ENCODE results near the gene SLC7A6OS. TPM values are rescaled to one million over a fixed set of nuclear protein-coding genes. Genes with fewer than 3 reads are reported as not detected.

Gene SLC7A6OS
- total and polyA plus RNA-seq, 10 of the 15 experiments (the other 5 are each of a cell fraction or from before 2014, with no cell fraction given), result 2.9 to 27.4 (median 16.9) TPM

- no peak overlapping the region for H3K4me3 ChIP-seq
- H3K79me2 ChIP-seq (ENCODE audit: control insufficient read depth, insufficient read depth, low read length), result no peaks in the 10 kb centered on the region
- H2AFZ ChIP-seq (ENCODE audit: control insufficient read depth, low read depth, low read length), result no peak overlapping the region
- DNase-seq (ENCODE audit: low read depth, low spot score), result no peak
- no TSS peak for BruUV-seq (replicated peaks)
- H3K4me2 ChIP-seq (ENCODE audit: control insufficient read depth, insufficient read depth), result no peak overlapping the region
- no peak overlapping the region for H3K9ac ChIP-seq (ENCODE audit: control insufficient read depth, insufficient read depth, low read length)
- ATAC-seq, result no peak
- 53% methylated on average over 7 of the region's 7 CpGs for WGBS (ENCODE audit: insufficient coverage, insufficient replicate concordance, low lambda C conversion rate, missing lambda C conversion rate)
- ChIA-PET SMC1A (ENCODE audit: uncharacterized antibody, unreplicated experiment) (interaction anchor here (0.8 to 2.9 kb wide), 5 partner anchors 32 to 76 kb away, joined by 3 to 15 read pairs (median 4); partner anchors contain the start of gene SLC7A6), CTCF (interaction anchor here (1.0 to 21.7 kb wide), 4 partner anchors 29 to 138 kb away, joined by 3 to 747 read pairs (median 3); partner anchors contain the start of gene SLC7A6), RAD21 (ENCODE audit: unreplicated experiment) (interaction anchor here (1.2 to 15.5 kb wide), 3 partner anchors 14 to 91 kb away, joined by 3 to 399 read pairs (median 3); partner anchors contain the start of gene SLC7A6), POLR2A (interaction anchor here (1.0 to 1.1 kb wide), 2 partner anchors 24 to 96 kb away, joined by 3 read pairs; no protein-coding TSS in a partner anchor)
- no peak for TF ChIP-seq SMARCA5 (IDR thresholded peaks at IDR 0.05)
- TF ChIP-seq RUNX3 (IDR thresholded peaks at IDR 0.05; ENCODE audit: low read length), result 0 out of 2 replicates have a peak, but pooled peaks have one; percentile 8
- TF ChIP-seq ETV6 (conservative IDR thresholded peaks at IDR 0.05 in 1 of 2, IDR thresholded peaks at IDR 0.05 in 1 of 2; ENCODE audit: borderline replicate concordance in 1 of 2, low read depth in 1 of 2), result peak in 1 of 2 experiments; percentile 77; a peak in 2 of 4 replicates
- H3K4me1 ChIP-seq (ENCODE audit: control insufficient read depth, insufficient read depth, low read length), result peaks cover 16% of the 10 kb centered on the region
- H3K9me3 ChIP-seq (replicated peaks; ENCODE audit: control insufficient read depth, insufficient read depth, low read length), result no peaks in the 10 kb centered on the region
- H3K27ac ChIP-seq (ENCODE audit: control insufficient read depth, insufficient read depth), result peak overlapping the region; percentile 26
- no peaks in the 10 kb centered on the region for H4K20me1 ChIP-seq (ENCODE audit: control insufficient read depth, insufficient read depth)
- no peaks in the 10 kb centered on the region for H3K27me3 ChIP-seq (replicated peaks in 1 of 2; ENCODE audit: control insufficient read depth in 2 of 2, insufficient read depth in 2 of 2, low read length in 1 of 2)
- in situ Hi-C loops (cut with MboI) (no loop called here), intact Hi-C loops (cut with micrococcal nuclease; ENCODE audit: unreplicated experiment) (no loop called here)
- peaks cover 2 to 26% of the 10 kb centered on the region in 2 experiments; a peak in 3 of 4 replicates for H3K36me3 ChIP-seq (ENCODE audit: control insufficient read depth in 2 of 2, insufficient read depth in 2 of 2, low read length in 1 of 2)
- FAIRE-seq, result no peak
Observed at GRCh38 chr16:68332411-68333121, 21.8 kb upstream of the SLC7A6OS start.

- H3K4me1 ChIP-seq (ENCODE audit: control insufficient read depth, insufficient read depth, low read length), result peaks cover 22% of the 10 kb centered on the region
- no peak overlapping the region for H3K4me3 ChIP-seq
- ChIA-PET POLR2A (interaction anchor here (0.9 to 1.1 kb wide), 3 partner anchors 24 to 95 kb away, joined by 3 read pairs; no protein-coding TSS in a partner anchor), SMC1A (ENCODE audit: uncharacterized antibody, unreplicated experiment) (interaction anchor here (0.6 to 2.9 kb wide), 8 partner anchors 13 to 174 kb away, joined by 3 to 15 read pairs (median 4); partner anchors contain the start of gene SLC7A6), CTCF (interaction anchor here (1.0 to 21.7 kb wide), 6 partner anchors 28 to 139 kb away, joined by 3 to 747 read pairs (median 3); partner anchors contain the start of genes PLA2G15 and SLC7A6), RAD21 (ENCODE audit: unreplicated experiment) (interaction anchor here (1.2 to 15.5 kb wide), 3 partner anchors 13 to 91 kb away, joined by 3 to 399 read pairs (median 3); partner anchors contain the start of gene SLC7A6)
- H3K27me3 ChIP-seq (replicated peaks in 1 of 2; ENCODE audit: control insufficient read depth in 2 of 2, insufficient read depth in 2 of 2, low read length in 1 of 2), result no peaks in the 10 kb centered on the region
- no peak overlapping the region for H3K9ac ChIP-seq (ENCODE audit: control insufficient read depth, insufficient read depth, low read length)
- intact Hi-C loops (cut with micrococcal nuclease; ENCODE audit: unreplicated experiment), result no loop called here
- no peaks in the 10 kb centered on the region for H3K9me3 ChIP-seq (replicated peaks; ENCODE audit: control insufficient read depth, insufficient read depth, low read length)
- H3K27ac ChIP-seq (ENCODE audit: control insufficient read depth, insufficient read depth), result peak overlapping the region; percentile 26; the same call in 1 of the 2 replicates
- BruUV-seq (replicated peaks), result no TSS peak
- FAIRE-seq, result no peak
- H3K4me2 ChIP-seq (ENCODE audit: control insufficient read depth, insufficient read depth), result no peak overlapping the region
- no peaks in the 10 kb centered on the region for H4K20me1 ChIP-seq (ENCODE audit: control insufficient read depth, insufficient read depth)
- 61% methylated on average over 4 of the region's 4 CpGs for WGBS (ENCODE audit: insufficient coverage, insufficient replicate concordance, low lambda C conversion rate, missing lambda C conversion rate)
- H2AFZ ChIP-seq (ENCODE audit: control insufficient read depth, low read depth, low read length), result no peak overlapping the region
- peaks cover 1 to 26% of the 10 kb centered on the region in 2 experiments; a peak in 2 of 4 replicates for H3K36me3 ChIP-seq (ENCODE audit: control insufficient read depth in 2 of 2, insufficient read depth in 2 of 2, low read length in 1 of 2)
- H3K79me2 ChIP-seq (ENCODE audit: control insufficient read depth, insufficient read depth, low read length), result no peaks in the 10 kb centered on the region
- ATAC-seq, result no peak
- in situ Hi-C loops (cut with MboI), result no loop called here
- no peak for DNase-seq (ENCODE audit: low read depth, low spot score)
- TF ChIP-seq RAD51 (IDR thresholded peaks at IDR 0.05), result no peak
- no peak for TF ChIP-seq HSF1 (IDR thresholded peaks at IDR 0.05; ENCODE audit: low read depth, low read length)
- TF ChIP-seq JUND (IDR thresholded peaks at IDR 0.05; ENCODE audit: low read depth, low read length), result no peak
- TF ChIP-seq SMC3 (IDR thresholded peaks at IDR 0.05; ENCODE audit: borderline replicate concordance, low read length), result no peak
- TF ChIP-seq ZNF274 (IDR thresholded peaks at IDR 0.05; ENCODE audit: insufficient read depth, insufficient read length), result no peak
- no peak for TF ChIP-seq NKRF (conservative IDR thresholded peaks at IDR 0.05)
Observed at GRCh38 chr16:68331879-68332410, 21.2 kb upstream of the SLC7A6OS start.
